ENCODE results near the gene APOBEC3A.

DNA sequence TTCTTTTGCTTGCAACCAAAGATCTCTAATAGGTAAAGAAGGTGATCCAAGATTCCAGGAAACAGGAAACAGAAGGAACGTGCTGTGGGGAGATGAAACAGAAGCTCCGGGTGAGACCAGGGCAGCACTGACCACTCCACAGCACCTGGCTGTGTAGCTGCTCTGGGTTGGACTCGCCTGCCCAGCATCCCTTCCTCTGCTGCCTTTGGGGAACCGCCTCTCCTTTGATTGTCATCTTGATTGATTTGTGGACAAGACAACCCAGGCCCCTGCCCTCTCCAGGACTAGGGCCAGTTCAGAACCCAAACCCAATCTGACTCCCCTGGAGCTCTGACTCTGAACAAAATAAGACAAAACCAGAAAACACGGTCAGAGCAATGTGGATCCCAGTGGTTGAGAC is 14.7 kb upstream of the APOBEC3A start:
- TF ChIP-seq EZH2 (IDR thresholded peaks at IDR 0.05; ENCODE audit: borderline replicate concordance, low read depth, low read length, severe bottlenecking) = no peak
- TF ChIP-seq, protein P1, sequence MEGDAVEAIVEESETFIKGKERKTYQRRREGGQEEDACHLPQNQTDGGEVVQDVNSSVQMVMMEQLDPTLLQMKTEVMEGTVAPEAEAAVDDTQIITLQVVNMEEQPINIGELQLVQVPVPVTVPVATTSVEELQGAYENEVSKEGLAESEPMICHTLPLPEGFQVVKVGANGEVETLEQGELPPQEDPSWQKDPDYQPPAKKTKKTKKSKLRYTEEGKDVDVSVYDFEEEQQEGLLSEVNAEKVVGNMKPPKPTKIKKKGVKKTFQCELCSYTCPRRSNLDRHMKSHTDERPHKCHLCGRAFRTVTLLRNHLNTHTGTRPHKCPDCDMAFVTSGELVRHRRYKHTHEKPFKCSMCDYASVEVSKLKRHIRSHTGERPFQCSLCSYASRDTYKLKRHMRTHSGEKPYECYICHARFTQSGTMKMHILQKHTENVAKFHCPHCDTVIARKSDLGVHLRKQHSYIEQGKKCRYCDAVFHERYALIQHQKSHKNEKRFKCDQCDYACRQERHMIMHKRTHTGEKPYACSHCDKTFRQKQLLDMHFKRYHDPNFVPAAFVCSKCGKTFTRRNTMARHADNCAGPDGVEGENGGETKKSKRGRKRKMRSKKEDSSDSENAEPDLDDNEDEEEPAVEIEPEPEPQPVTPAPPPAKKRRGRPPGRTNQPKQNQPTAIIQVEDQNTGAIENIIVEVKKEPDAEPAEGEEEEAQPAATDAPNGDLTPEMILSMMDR (IDR thresholded peaks at IDR 0.05; ENCODE audit: borderline replicate concordance, extremely low read depth, low read length, poor library complexity, severe bottlenecking) = no peak

All from DND-41 (cell line).